A673 (cell line): Measurements from ENCODE around the gene PSMD8. TPM values are rescaled to one million over a fixed set of nuclear protein-coding genes. Genes with fewer than 3 reads are reported as not detected.
"Not testable (repeated sequence)": the region's sequence is repeated elsewhere in the genome, so short reads cannot be mapped to it uniquely, and the experiment has no call there.

Experiments
- BruUV-seq: library from RNA; stranded (reverse); fragments of 400-500 nt; replicated peaks from 2 replicates; lab custom pipeline; 2021; lab: Mats Ljungman, UMichigan
- CTCF ChIA-PET: fragments of 300-600 bp; sonication (Branson Sonifier 250); formaldehyde crosslinking; loops from one replicate; lab custom pipeline; 2022; ENCODE audit warnings: antibody characterized with exemption; lab: Charles Lee
- POLR2A ChIA-PET: fragments of 300-600 bp; sonication (Branson Sonifier 250); formaldehyde crosslinking; loops from one replicate; lab custom pipeline; 2022; ENCODE audit warnings: antibody characterized with exemption; ENCODE audit not compliant: low non-redundant PET; lab: Charles Lee
- DNase-seq: peaks from one replicate; pipeline ENCODE4 v3.0.0-alpha.2; 2015; ENCODE audit warnings: low spot score
- H3K27ac ChIP-seq: fragments of 200-600 bp; sonication (generic); 2 replicates; pipeline ENCODE4 v1.5.1; 2016; ENCODE audit warnings: mixed run types, low read depth, mild to moderate bottlenecking, mixed read lengths, antibody characterized with exemption, low read length; ENCODE audit not compliant: poor library complexity, severe bottlenecking
- H3K27me3 ChIP-seq: fragments of 200-600 bp; sonication (generic); replicated peaks from 2 replicates; pipeline ENCODE4 v1.6.1; 2017; ENCODE audit warnings: mixed run types, low read depth, mild to moderate bottlenecking, mixed read lengths, antibody characterized with exemption, low read length; ENCODE audit not compliant: insufficient read depth, poor library complexity
- H3K36me3 ChIP-seq: fragments of 200-600 bp; sonication (generic); 2 replicates; pipeline ENCODE4 v1.6.1; 2016; ENCODE audit warnings: mixed run types, mild to moderate bottlenecking, mixed read lengths, antibody characterized with exemption, low read length; ENCODE audit not compliant: insufficient read depth, poor library complexity, severe bottlenecking
- H3K4me1 ChIP-seq: fragments of 200-600 bp; sonication (generic); 2 replicates; pipeline ENCODE4 v1.6.1; 2017; ENCODE audit warnings: mixed run types, mild to moderate bottlenecking, mixed read lengths, antibody characterized with exemption, low read length; ENCODE audit not compliant: insufficient read depth, poor library complexity, severe bottlenecking
- H3K4me3 ChIP-seq: fragments of 200-600 bp; sonication (generic); 2 replicates; pipeline ENCODE4 v1.5.1; 2016; ENCODE audit warnings: low read depth, mixed run types, mild to moderate bottlenecking, mixed read lengths, low read length; ENCODE audit not compliant: poor library complexity, severe bottlenecking
- H3K9me3 ChIP-seq: fragments of 200-600 bp; sonication (generic); 2 replicates; pipeline ENCODE4 v1.6.1; 2016; ENCODE audit warnings: mixed run types, low read depth, mild to moderate bottlenecking, mixed read lengths, antibody characterized with exemption, low read length; ENCODE audit not compliant: poor library complexity, severe bottlenecking
- EZH2 ChIP-seq: fragments of 200-600 bp; sonication (generic); IDR thresholded peaks from 2 replicates; pipeline ENCODE4 v1.6.1; 2017; ENCODE audit warnings: borderline replicate concordance, low read depth, mild to moderate bottlenecking, mixed read lengths, antibody characterized with exemption, low read length; ENCODE audit not compliant: poor library complexity, severe bottlenecking
- intact Hi-C: fragments of 100-400 bp; cut with micrococcal nuclease; formaldehyde crosslinking; loops from one replicate; pipeline ENCODE4 v1.10.0; 2022; ENCODE audit not compliant: unreplicated experiment
- total RNA-seq: library from RNA; stranded (reverse); gene quantifications from 2 replicates; pipeline ENCODE4 v1.2.3, GENCODE V29; 2021
- TF ChIP-seq, protein P1 (sequence below): fragments of 300-800, 200-600 bp; sonication (generic); conservative IDR thresholded peaks from 2 replicates; pipeline ENCODE4 v1.5.1; 2017; ENCODE audit warnings: low read depth, mild to moderate bottlenecking, antibody characterized with exemption, low read length, moderate library complexity, mixed read lengths

PSMD8 gene
- total RNA-seq, 1 experiment from 2014 or later = 321 TPM

DNA sequence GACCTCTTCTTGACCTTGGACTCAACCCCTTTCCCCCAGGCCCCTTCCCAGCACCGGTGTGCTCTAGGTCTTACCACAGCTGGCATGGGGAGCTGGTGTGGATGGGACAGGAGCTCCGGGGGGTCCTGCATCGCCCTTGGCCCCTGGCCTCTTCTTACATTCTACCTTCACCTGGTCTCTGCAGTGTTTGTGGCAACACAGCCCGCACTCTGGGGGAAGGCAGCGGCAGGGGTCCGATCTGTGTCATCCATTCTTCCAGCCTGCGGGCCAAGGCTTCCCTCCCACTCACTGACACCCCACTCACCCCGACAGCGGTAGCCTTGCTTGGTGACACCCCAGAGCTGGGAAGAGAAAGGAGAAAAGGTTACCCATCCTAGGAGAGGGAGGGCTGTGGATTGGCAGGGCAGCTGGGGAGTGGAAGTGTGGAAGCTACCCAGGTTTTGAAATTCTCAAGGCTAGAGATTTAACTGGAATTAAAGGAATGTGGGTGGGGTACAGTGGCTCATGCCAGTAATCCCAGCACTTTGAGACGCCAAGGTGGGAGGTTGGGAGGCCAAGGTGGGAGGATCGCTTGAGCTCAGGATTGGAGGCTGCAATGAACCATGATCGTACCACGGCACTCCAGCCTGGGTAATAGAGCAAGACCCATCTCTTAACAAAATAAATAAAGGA, 36.8 kb downstream of the PSMD8 start:
- DNase-seq = no peak
- H3K4me3 ChIP-seq = no peak overlapping the region
- intact Hi-C loops = no loop called here
- CTCF ChIA-PET = interaction anchor here (0.8 kb wide), 1 partner anchor 9 kb away, joined by 4 read pairs; no protein-coding TSS in a partner anchor
- H3K9me3 ChIP-seq = no peaks in the 10 kb centered on the region
- no peaks in the 10 kb centered on the region for H3K27me3 ChIP-seq
- no peaks in the 10 kb centered on the region for H3K36me3 ChIP-seq
- H3K4me1 ChIP-seq = no peaks in the 10 kb centered on the region
- TF ChIP-seq EZH2 = no peak
- TF ChIP-seq, protein P1, sequence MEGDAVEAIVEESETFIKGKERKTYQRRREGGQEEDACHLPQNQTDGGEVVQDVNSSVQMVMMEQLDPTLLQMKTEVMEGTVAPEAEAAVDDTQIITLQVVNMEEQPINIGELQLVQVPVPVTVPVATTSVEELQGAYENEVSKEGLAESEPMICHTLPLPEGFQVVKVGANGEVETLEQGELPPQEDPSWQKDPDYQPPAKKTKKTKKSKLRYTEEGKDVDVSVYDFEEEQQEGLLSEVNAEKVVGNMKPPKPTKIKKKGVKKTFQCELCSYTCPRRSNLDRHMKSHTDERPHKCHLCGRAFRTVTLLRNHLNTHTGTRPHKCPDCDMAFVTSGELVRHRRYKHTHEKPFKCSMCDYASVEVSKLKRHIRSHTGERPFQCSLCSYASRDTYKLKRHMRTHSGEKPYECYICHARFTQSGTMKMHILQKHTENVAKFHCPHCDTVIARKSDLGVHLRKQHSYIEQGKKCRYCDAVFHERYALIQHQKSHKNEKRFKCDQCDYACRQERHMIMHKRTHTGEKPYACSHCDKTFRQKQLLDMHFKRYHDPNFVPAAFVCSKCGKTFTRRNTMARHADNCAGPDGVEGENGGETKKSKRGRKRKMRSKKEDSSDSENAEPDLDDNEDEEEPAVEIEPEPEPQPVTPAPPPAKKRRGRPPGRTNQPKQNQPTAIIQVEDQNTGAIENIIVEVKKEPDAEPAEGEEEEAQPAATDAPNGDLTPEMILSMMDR = no peak
- BruUV-seq = no TSS peak
- POLR2A ChIA-PET = no interaction called here
- H3K27ac ChIP-seq = no peak overlapping the region

DNA sequence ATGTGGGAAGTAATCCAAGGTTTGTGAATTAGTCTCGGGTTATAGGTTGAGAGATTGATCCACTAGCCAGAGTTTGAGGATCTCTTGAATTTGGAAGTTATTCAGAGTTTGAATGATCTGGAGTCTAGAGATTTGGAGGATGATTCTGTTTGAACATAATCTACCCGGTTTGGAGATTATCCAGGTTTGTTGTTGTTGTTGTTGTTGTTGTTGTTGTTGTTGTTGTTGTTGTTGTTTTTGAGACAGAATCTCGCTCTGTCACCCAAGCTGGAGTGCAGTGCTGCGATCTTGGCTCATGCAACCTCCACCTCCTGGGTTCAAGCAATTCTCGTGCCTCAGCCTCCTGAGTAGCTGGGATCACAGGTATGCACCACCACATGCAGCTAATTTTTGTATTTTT, 37.5 kb downstream of the PSMD8 start:
- H3K9me3 ChIP-seq, H3K27ac ChIP-seq, BruUV-seq, H3K27me3 ChIP-seq, POLR2A ChIA-PET, H3K4me3 ChIP-seq, intact Hi-C loops, H3K36me3 ChIP-seq, CTCF ChIA-PET, H3K4me1 ChIP-seq, DNase-seq: not testable (repeated sequence)

DNA sequence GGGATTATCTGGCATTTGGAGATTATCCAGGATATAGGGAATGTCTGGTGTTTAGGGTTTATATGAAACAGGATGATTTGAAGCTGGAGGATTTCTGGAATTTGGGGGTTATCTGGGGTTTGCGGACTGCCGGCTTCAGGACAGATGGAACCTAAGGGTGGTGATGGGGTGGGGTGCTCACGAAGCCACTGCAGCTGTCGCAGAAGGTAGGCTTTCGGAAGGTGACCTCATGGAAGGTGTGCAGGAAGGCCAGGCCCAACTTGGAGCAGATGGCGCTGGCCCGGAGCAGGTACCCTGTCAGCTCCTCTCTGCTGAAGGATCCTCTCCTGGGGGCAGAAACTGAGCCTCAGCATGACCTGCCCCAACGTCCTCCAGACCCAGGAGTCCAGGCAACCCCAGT, 38.1 kb downstream of the PSMD8 start:
- TF ChIP-seq, protein P1 = no peak
- no peak for TF ChIP-seq EZH2
- Histone ChIP-seq H3K27me3 (no peaks in the 10 kb centered on the region), H3K36me3 (no peaks in the 10 kb centered on the region), H3K4me3 (no peak overlapping the region), H3K4me1 (no peaks in the 10 kb centered on the region), H3K27ac (no peak overlapping the region), H3K9me3 (no peaks in the 10 kb centered on the region)
- POLR2A ChIA-PET = no interaction called here
- no TSS peak for BruUV-seq
- intact Hi-C loops = no loop called here
- CTCF ChIA-PET = no interaction called here
- DNase-seq = no peak

DNA sequence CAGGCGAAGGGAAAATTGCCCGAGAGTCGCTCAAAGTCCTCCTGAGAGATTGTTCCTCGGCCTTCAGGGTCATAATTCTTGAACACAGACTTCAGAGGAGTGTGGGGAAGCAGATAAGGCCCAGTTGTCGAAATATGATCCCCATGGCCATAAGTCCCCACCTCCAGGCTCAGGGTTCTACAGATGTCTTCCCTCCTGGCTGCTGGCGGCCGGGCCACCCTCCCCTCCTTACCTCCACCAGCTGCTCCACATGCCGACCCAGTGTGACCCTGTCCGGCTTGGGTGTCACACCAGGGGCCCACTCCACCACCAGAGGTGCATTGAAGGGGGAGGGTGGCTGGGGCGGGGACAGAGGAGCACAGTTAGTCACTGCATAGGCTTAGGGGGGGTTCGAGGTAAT, 38.6 kb downstream of the PSMD8 start:
- Histone ChIP-seq H3K27ac (no peak overlapping the region), H3K4me3 (no peak overlapping the region), H3K36me3 (no peaks in the 10 kb centered on the region), H3K4me1 (no peaks in the 10 kb centered on the region), H3K9me3 (no peaks in the 10 kb centered on the region), H3K27me3 (no peaks in the 10 kb centered on the region)
- CTCF ChIA-PET = no interaction called here
- intact Hi-C loops = no loop called here
- BruUV-seq = no TSS peak
- POLR2A ChIA-PET = no interaction called here
- TF ChIP-seq, protein P1 = no peak
- DNase-seq = no peak
